A673 (cell line): ENCODE results near the gene TCF25.
"Not testable (repeated sequence)": the region's sequence is repeated elsewhere in the genome, so short reads cannot be mapped to it uniquely, and the experiment has no call there.

Experiments
- EZH2 ChIP-seq: fragments of 200-600 bp; sonication (generic); IDR thresholded peaks from 2 replicates; pipeline ENCODE4 v1.6.1; 2017; ENCODE audit warnings: borderline replicate concordance, low read depth, mild to moderate bottlenecking, mixed read lengths, antibody characterized with exemption, low read length; ENCODE audit not compliant: poor library complexity, severe bottlenecking
- TF ChIP-seq, protein P1 (sequence below): fragments of 300-800, 200-600 bp; sonication (generic); conservative IDR thresholded peaks from 2 replicates; pipeline ENCODE4 v1.5.1; 2017; ENCODE audit warnings: low read depth, mild to moderate bottlenecking, antibody characterized with exemption, low read length, moderate library complexity, mixed read lengths

DNA sequence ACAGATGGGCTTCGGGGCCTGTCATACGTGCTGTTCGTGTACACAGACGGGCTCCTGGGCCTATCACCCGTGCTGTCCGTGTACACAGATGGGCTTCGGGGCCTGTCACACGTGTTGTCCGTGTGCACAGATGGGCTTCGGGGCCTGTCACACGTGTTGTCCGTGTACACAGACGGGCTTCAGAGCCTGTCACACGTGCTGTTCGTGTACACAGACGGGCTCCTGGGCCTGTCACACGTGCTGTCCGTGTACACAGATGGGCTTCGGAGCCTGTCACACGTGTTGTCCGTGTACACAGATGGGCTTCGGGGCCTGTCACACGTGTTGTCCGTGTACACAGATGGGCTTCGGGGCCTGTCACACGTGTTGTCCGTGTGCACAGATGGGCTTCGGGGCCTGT, 5.7 kb downstream of the TCF25 start:
- TF ChIP-seq, protein P1, sequence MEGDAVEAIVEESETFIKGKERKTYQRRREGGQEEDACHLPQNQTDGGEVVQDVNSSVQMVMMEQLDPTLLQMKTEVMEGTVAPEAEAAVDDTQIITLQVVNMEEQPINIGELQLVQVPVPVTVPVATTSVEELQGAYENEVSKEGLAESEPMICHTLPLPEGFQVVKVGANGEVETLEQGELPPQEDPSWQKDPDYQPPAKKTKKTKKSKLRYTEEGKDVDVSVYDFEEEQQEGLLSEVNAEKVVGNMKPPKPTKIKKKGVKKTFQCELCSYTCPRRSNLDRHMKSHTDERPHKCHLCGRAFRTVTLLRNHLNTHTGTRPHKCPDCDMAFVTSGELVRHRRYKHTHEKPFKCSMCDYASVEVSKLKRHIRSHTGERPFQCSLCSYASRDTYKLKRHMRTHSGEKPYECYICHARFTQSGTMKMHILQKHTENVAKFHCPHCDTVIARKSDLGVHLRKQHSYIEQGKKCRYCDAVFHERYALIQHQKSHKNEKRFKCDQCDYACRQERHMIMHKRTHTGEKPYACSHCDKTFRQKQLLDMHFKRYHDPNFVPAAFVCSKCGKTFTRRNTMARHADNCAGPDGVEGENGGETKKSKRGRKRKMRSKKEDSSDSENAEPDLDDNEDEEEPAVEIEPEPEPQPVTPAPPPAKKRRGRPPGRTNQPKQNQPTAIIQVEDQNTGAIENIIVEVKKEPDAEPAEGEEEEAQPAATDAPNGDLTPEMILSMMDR = not testable (repeated sequence)
- not testable (repeated sequence) for TF ChIP-seq EZH2
